Measurements from ENCODE around the gene TPM2. TPM values are rescaled to one million over a fixed set of nuclear protein-coding genes. Genes with fewer than 3 reads are reported as not detected.

Gene TPM2
- total and polyA plus RNA-seq, 11 donors = 621 to 2,450 (median 858) TPM

GRCh38 chr9:35716230-35716629 is 26.5 kb upstream of the TPM2 start:
- Histone ChIP-seq H3K27ac (no peak overlapping the region), H3K36me3 (peaks cover 19 to 100% (median 100%) of the 10 kb centered on the region in 9 donors), H3K27me3 (no peaks in the 10 kb centered on the region), H3K4me1 (peaks cover 0 to 3% (median 0%) of the 10 kb centered on the region in 12 donors), H3K9me3 (no peaks in the 10 kb centered on the region), H3K4me3 (no peak overlapping the region)
- intact Hi-C loops (cut with DNase I) = loop anchor here in 1 of 10 donors (1.0 kb wide), 1 partner anchor 15 kb away; no protein-coding TSS in a partner anchor
- ATAC-seq (peak in 2 of 4 donors; percentile 3 to 10), DNase-seq (no peak)
- TF ChIP-seq POLR2A (IDR thresholded peaks at IDR 0.05) = no peak
- TF ChIP-seq, protein P1, sequence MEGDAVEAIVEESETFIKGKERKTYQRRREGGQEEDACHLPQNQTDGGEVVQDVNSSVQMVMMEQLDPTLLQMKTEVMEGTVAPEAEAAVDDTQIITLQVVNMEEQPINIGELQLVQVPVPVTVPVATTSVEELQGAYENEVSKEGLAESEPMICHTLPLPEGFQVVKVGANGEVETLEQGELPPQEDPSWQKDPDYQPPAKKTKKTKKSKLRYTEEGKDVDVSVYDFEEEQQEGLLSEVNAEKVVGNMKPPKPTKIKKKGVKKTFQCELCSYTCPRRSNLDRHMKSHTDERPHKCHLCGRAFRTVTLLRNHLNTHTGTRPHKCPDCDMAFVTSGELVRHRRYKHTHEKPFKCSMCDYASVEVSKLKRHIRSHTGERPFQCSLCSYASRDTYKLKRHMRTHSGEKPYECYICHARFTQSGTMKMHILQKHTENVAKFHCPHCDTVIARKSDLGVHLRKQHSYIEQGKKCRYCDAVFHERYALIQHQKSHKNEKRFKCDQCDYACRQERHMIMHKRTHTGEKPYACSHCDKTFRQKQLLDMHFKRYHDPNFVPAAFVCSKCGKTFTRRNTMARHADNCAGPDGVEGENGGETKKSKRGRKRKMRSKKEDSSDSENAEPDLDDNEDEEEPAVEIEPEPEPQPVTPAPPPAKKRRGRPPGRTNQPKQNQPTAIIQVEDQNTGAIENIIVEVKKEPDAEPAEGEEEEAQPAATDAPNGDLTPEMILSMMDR (IDR thresholded peaks at IDR 0.05) = no peak
- 87 to 92% (median 88%) methylated on average over 4 of the region's 4 CpGs for WGBS, 4 donors

DNA sequence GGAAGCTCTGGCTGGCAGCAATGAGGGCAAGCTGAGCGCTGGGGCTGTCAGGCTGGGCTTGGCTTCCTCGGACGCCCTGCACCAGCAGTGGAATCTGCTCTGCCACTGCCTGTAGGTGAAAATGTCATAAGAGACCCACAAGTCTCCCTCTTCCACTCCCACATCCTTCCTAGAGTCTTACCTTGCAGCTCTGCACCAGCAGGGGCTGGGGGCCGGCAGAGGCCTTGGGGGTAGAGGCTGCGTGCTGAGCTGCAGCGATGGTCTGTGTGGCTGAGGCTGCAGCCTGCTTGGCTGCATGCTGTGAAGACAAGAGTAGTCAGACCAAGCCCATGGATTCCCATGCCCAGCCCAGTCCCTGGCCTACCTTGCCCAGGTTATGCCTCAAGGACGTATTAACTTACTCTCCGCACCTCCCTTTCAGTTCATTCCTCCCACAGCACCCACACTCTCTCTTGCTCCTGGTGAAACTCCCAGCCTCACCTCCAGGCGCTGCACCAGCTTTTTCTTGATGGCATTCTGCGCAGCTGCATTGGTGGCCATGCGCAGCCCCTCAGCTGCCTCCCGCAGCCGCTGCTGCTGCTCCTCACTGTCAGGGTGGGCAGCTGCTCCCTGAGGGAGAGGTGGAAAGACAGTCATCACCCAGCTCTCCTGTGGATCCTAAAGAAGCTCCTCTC is 25.0 kb upstream of the TPM2 start:
- WGBS, 4 donors = 93 to 95% (median 94%) methylated on average over 12 to 13 of the region's 13 CpGs
- no peak for DNase-seq
- no peaks in the 10 kb centered on the region for H3K9me3 ChIP-seq
- no peaks in the 10 kb centered on the region for H3K27me3 ChIP-seq
- intact Hi-C loops (cut with DNase I) = loop anchor here in 1 of 10 donors (5.0 kb wide), 1 partner anchor 37 kb away; no protein-coding TSS in a partner anchor
- peak overlapping the region in 1 of 12 donors; percentile 24 for H3K27ac ChIP-seq
- H3K4me1 ChIP-seq = peaks cover 0 to 11% (median 0%) of the 10 kb centered on the region in 12 donors
- ATAC-seq = no peak
- no peak overlapping the region for H3K4me3 ChIP-seq
- H3K36me3 ChIP-seq = peaks cover 19 to 100% (median 100%) of the 10 kb centered on the region in 9 donors
- TF ChIP-seq POLR2A (IDR thresholded peaks at IDR 0.05) = no peak
- TF ChIP-seq, protein P1 (IDR thresholded peaks at IDR 0.05) = no peak

DNA sequence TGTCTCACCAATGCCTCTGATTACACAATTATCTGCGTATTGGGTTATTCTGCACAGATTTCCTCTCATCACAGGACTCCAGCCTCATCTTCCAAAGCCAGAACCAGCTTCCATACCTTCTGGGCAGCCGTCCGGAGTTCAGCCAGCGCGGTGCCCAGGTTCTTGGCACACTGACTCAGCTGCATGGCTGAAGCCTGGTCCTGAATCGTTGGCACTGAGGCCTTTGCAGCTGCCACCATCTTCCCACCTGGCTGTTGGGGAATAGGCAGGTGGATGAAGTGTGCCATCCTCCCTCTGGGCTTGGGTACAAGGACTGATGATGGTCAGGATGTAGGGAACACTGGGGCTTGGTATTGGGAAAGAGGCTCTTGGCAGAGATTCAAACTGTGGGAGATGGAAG is 24.4 kb upstream of the TPM2 start:
- Histone ChIP-seq H3K27ac (peak overlapping the region in 1 of 12 donors; percentile 44), H3K9me3 (no peaks in the 10 kb centered on the region), H3K36me3 (peaks cover 19 to 100% (median 98%) of the 10 kb centered on the region in 9 donors), H3K27me3 (no peaks in the 10 kb centered on the region), H3K4me1 (peaks cover 0 to 11% (median 0%) of the 10 kb centered on the region in 12 donors), H3K4me3 (no peak overlapping the region)
- intact Hi-C loops (cut with DNase I) = loop anchor here in 1 of 10 donors (5.0 kb wide), 1 partner anchor 37 kb away; no protein-coding TSS in a partner anchor
- TF ChIP-seq, protein P1 (IDR thresholded peaks at IDR 0.05) = no peak
- TF ChIP-seq POLR2A (IDR thresholded peaks at IDR 0.05) = no peak
- 88 to 95% (median 90%) methylated on average over 6 of the region's 6 CpGs for WGBS, 4 donors
- no peak for ATAC-seq
- DNase-seq = no peak

- Histone ChIP-seq H3K36me3 (peaks cover 19 to 100% (median 98%) of the 10 kb centered on the region in 9 donors), H3K27ac (peak overlapping the region in 1 of 12 donors; percentile 44), H3K9me3 (no peaks in the 10 kb centered on the region), H3K27me3 (no peaks in the 10 kb centered on the region), H3K4me3 (no peak overlapping the region), H3K4me1 (peaks cover 0 to 11% (median 0%) of the 10 kb centered on the region in 12 donors)
- DNase-seq (no peak), ATAC-seq (no peak)
- 89 to 93% (median 91%) methylated on average over 3 of the region's 3 CpGs for WGBS, 4 donors
- intact Hi-C loops (cut with DNase I) = loop anchor here in 1 of 10 donors (5.0 kb wide), 1 partner anchor 36 kb away; no protein-coding TSS in a partner anchor
- TF ChIP-seq, protein P1 (IDR thresholded peaks at IDR 0.05) = no peak
- no peak for TF ChIP-seq POLR2A (IDR thresholded peaks at IDR 0.05)
Observed at GRCh38 chr9:35713578-35713977, 23.9 kb upstream of the TPM2 start.
